HG02623 (cell line): ENCODE results near the gene SPATA20.
A peak's percentile ranks its signal among the peaks of the same experiment; 100 is the strongest.

ENCODE experiments used
- ATAC-seq: cut with Tn5 transposase; IDR thresholded peaks from one replicate; pipeline ENCODE4 v1.9.1; 2021; ENCODE audit warnings: moderate library complexity; ENCODE audit not compliant: unreplicated experiment

The SPATA20 gene

DNA sequence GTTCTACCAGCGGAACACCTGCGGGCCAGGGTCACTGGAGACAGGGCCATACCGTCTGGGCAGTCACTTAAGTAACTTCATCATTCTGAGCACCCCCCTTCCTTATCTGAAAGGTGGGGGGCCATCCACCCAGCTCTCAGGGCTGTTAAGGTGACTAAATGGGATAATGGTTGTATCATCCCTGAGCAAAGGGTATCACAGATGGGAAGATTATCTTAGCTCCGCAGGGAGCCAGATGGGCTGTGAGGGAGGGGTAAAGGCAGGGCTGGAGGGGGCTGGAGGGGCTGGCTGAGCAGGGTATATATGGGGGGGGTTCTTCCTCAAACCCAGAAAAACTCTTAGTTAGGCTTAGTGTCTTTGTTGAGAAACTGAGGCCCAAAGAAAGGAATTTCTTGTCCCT, 10.7 kb downstream of the SPATA20 start:
- no peak for ATAC-seq

GRCh38 chr17:50558091-50558490, 11.1 kb downstream of the SPATA20 start:
- no peak for ATAC-seq

DNA sequence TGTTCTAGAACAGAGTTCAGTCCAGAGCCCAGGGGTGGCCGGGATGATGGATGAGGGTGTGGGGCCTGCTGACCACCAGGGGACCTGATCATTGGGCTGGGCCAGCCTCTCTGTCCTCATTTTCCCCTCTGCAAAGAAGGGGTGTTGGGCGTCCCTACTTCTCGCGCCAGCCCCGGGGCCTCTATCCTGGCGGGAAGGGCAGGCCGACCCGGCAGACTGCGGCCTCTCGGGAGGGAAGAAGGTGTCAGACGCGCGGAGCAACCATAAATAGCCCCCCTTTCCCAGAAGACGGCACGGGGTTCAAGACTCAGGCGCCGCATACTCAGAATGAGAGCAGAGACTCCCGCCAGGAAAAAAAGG, 11.6 kb downstream of the SPATA20 start:
- ATAC-seq, result no peak

GRCh38 chr17:50558941-50559614, 12.1 kb downstream of the SPATA20 start:
- no peak for ATAC-seq

- no peak for ATAC-seq
Measured at GRCh38 chr17:50559674-50560184, 12.8 kb downstream of the SPATA20 start.

- ATAC-seq, result peak; percentile 87
Measured at GRCh38 chr17:50560185-50560824, 13.3 kb downstream of the SPATA20 start, which contains the start of gene CACNA1G. TSS of gene CACNA1G (plus strand) at chr17:50560715. CDS start at chr17:50561460, 745 bp downstream.

GRCh38 chr17:50560931-50561745, 14.2 kb downstream of the SPATA20 start:
- no peak for ATAC-seq

DNA sequence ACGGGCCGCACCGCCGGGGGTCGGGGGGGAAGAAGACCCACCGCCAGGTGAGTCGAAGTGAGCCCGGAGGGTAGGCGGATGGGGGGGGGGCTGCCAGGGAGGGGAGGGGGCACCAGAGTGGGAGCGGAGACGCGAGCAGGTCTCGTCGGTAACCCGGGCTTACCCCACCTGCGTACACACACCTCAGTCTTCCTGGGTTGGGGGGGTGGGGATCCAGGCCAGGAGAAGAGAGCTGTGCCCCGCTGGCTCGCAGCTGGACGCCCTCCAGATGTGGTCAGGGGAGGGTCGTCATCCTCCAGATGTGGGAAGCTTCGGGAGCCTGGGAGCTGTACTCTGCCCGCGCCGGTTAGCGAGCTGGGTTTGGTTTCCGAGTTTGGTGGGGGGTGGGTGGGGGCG, 14.8 kb downstream of the SPATA20 start:
- ATAC-seq, result no peak

DNA sequence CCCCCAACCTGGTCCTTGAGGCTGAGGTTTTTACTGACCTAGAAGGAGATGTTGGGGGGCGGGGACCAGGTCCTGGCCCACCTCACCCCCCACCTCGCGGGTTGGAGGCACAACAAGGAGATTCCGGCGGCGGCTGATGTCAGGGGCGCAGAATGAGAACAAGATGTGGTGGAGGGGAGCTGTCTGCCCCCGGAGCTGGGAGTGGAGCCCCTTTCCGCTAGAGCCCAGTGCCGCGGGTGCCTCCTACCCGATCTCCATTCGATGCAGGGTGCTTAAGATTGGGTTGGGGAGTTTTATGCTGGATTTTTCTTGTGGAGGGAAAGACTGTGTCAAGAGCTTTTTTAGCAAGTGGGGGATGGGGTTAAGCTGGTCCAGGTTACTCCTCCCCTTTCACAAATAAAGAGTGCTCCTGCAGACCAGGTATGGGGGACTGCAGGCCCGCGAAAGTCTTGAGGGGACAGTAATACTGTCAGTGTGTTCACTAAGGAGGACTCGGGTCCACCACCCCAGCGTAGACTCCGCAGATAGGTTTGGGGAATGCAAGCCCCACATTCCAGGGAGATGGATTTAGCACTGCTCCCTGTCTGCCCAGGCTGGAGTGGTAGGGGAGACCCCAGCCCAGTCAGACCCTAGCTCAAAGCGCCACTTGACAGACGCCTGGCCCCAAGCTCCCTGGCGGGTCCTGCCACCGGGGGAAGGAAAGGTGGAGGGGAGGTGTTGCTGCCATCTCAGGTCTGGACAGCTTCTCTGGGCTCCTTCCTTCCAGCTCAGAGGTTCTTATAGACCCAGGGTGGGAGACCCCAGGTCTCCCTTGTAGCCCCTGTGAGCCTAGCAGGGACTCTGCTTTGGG, 15.5 kb downstream of the SPATA20 start:
- no peak for ATAC-seq

DNA sequence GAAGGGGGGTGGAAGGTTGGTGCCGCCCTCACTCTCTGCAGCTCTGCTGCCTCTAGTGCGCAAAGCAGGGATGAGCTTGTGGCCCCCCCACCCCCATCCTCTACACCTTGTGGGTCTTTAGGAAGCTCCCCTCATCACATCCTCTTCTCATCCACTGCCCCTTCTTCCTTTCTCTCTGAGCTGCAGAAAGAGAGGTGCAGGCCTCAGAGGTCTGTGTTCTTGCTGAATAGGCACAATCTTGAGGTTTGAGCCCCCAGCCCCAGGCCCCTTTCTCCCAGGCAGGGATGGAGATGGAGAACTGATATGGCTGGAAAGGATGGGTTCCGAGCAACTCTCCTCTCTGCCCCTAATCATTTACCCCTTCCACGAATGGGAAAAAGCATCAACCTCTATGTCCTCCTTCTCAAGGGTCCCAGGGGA, 16.1 kb downstream of the SPATA20 start:
- ATAC-seq, result no peak

DNA sequence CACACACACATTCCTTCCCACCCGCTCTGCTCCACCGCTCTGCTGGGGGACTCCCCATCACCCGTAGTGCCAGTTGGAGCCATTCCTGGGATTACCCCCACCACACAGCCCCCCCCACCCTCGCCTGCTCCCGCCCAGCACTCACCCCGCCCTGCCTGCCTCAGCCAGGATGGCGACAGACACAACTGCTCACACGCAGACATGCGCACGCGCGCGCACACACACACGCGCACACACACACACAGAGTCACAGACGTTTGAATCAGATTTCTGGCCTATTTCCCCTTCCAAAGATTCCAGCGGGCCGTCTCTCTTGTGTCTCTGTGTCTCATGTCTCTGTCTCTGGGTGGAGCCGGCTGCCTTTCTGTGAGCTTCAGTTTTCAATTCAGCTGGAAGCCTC, 17.9 kb downstream of the SPATA20 start:
- ATAC-seq, result no peak

DNA sequence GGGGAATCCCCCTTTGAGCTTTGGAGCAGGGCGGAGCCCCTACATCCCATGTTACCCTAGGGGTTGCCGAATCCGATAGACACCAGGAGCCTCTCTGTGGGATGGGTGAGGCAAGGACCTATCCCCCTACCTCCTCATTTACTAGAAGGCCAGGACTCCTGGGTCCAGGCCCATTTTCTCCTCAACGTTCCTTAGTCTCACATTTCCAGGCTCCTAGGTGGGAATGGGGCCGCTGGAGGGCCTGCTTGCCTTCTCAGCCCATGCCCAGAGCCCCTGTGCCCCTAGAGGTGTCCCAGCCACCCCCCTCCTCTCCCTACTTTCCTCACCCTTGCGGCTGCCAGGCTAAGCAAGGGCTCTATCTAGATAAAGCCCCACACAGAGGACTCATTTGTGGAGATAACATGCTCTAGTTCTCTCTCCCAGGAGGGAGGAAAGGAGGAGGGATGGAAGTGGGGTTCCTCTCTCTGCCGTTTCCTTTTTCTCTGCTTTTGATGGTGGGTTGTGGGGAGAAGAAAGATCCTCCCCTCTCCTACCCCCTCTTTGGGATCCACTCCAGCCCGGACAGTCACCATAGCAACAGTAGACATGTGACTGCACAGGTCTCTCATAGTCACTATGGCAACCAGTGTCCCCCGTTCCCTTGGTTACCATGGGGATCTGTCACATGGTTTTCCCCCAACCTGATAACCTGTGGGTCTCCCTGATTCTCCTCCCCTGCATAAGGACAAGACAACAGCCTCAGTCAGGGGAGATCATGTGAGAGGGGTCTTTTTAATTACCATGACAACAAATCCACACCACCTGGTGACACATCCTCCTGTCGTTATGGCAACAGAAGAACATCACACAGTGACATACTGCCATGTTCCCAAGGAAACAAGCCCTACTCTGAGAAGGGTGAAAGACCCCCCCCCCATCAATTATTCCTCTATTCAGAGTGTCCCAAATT, 18.7 kb downstream of the SPATA20 start:
- ATAC-seq, result no peak

DNA sequence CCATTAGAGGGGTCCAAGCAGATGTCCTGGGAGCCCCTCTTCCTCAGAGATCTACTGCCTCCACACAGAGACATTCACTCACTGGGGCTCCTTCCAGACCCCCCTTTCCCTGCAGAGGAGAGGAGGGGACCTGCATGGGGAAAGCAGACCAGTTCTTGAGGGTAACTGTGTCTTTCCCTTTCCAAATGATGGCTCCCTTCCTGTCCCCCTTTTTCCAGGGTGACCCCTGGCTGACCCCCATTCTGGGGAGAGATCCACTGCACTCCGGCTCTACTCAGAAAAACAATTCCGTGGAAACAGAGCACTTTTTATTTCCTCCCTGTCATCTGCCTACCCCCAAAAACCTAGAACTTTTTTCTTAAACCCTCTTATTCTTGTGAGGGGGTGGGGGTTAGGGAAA, 19.9 kb downstream of the SPATA20 start:
- ATAC-seq, result no peak

GRCh38 chr17:50568659-50569058, 21.7 kb downstream of the SPATA20 start:
- no peak for ATAC-seq

- no peak for ATAC-seq
Measured at GRCh38 chr17:50569592-50569991, 22.6 kb downstream of the SPATA20 start.

- ATAC-seq, result no peak
Measured at GRCh38 chr17:50570032-50570431, 23.1 kb downstream of the SPATA20 start.

DNA sequence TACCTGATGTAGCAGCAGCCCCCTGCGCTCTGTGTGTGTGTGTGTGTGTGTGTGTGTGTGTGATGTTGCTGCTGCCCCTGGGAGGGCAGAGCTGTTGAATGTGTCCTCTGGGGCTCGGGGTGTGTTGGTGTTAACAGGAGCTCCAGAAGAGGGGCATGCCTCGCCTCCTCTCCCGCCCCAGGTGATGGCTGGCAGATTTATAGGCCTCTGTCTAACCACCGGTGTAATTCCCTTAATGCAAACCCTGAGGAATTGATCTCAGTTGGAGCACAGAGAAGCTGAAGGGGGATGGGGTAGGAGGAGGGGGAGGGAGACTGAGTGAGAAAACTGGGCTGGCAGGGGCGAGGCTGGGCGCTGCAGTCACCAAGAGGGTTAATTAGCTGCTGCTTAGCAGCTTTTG, 23.6 kb downstream of the SPATA20 start:
- ATAC-seq, result no peak

GRCh38 chr17:50571681-50572080, 24.7 kb downstream of the SPATA20 start:
- ATAC-seq, result no peak

- no peak for ATAC-seq
Measured at GRCh38 chr17:50572541-50572940, 25.6 kb downstream of the SPATA20 start.
